ENCODE results near the gene REEP2. TPM values are rescaled to one million over a fixed set of nuclear protein-coding genes. Genes with fewer than 3 reads are reported as not detected.

The REEP2 gene, protein sequence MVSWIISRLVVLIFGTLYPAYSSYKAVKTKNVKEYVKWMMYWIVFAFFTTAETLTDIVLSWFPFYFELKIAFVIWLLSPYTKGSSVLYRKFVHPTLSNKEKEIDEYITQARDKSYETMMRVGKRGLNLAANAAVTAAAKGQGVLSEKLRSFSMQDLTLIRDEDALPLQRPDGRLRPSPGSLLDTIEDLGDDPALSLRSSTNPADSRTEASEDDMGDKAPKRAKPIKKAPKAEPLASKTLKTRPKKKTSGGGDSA
- total RNA-seq (2022; extraction: Qiagen RNA extraction): 5.8 to 8.2 TPM (median 7.1 TPM) in 5 replicates

DNA sequence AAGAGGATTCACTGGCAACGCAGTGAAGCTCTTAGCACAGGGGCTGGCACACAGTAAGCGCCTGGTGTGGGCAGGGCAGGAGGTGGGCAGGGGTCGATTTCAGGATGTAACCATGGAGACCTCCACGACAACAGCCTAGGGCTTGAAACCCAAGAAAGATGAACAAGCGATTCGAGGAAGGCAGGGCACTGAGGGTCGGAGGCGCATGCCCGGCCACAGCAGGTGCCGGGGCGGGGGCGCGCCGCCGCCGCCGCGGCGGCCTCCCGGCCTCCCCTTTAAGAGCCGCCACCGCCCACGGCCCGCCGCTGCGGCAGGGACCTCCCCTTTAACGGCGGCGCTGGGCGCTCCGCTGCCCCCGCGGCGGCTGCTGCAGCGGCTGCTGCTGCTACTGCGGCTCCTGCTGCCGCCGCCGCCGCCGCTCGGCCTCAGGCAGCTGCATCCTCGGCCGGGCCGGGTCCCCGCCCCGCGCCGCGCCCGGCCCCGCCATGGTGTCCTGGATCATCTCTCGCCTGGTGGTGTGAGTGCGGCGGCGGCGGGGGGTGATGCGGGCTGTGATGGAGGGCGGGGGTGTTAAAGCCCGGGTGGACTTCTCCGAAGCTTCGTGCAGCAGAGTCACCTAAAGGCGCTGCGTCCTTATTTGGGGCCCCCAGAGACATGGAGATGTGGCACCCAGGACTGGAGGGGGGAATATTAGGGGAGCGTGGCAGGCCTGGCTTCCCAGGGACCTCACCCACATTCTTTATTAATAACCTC is at the start of gene REEP2:
Gene REEP2, plus strand, starts transcription at position 334 of the 753 bp plus-strand sequence. Its CDS starts 152 bp downstream, at position 486.

DNA sequence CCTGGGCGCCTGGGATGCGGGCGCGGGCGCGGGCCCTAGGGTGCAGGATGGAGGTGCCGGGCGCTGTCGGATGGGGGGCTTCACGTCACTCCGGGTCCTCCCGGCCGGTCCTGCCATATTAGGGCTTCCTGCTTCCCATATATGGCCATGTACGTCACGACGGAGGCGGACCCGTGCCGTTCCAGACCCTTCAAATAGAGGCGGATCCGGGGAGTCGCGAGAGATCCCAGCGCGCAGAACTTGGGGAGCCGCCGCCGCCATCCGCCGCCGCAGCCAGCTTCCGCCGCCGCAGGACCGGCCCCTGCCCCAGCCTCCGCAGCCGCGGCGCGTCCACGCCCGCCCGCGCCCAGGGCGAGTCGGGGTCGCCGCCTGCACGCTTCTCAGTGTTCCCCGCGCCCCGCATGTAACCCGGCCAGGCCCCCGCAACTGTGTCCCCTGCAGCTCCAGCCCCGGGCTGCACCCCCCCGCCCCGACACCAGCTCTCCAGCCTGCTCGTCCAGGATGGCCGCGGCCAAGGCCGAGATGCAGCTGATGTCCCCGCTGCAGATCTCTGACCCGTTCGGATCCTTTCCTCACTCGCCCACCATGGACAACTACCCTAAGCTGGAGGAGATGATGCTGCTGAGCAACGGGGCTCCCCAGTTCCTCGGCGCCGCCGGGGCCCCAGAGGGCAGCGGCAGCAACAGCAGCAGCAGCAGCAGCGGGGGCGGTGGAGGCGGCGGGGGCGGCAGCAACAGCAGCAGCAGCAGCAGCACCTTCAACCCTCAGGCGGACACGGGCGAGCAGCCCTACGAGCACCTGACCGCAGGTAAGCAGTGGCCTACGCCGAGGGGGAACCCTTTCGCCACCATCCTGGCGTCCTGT is 26.6 kb downstream of the REEP2 start, which contains the start of gene EGR1:
Gene EGR1, plus strand, starts transcription at position 219 of the 864 bp plus-strand sequence. Its CDS starts 283 bp downstream, at position 502.

Other genes starting within 250 kb of the REEP2 start
- 22.3 to 34.2 TPM (median 25.5 TPM) in 5 replicates for gene CDC23, start 225.7 kb upstream of the REEP2 start, total RNA-seq (2022; extraction: Qiagen RNA extraction)
- 0.06 to 0.14 TPM (median 0.10 TPM) in 4 of 5 replicates, not detected in the other for gene GFRA3, start 164.4 kb upstream of the REEP2 start, total RNA-seq (2022; extraction: Qiagen RNA extraction)
- 8.7 to 12.0 TPM (median 9.2 TPM) in 5 replicates for gene CDC25C, start 107.3 kb upstream of the REEP2 start, total RNA-seq (2022; extraction: Qiagen RNA extraction)
- 18.5 to 20.2 TPM (median 19.0 TPM) in 5 replicates for gene FAM53C, start 100.8 kb upstream of the REEP2 start, total RNA-seq (2022; extraction: Qiagen RNA extraction)
- gene KDM3B, start 86.4 kb upstream of the REEP2 start, total RNA-seq (2022; extraction: Qiagen RNA extraction): 35.8 to 47.6 TPM (median 38.7 TPM) in 5 replicates
- 7.7 to 12.4 TPM (median 11.2 TPM) in 5 replicates for gene EGR1, start 26.4 kb downstream of the REEP2 start, total RNA-seq (2022; extraction: Qiagen RNA extraction)
- 112 to 143 TPM (median 116 TPM) in 5 replicates for gene ETF1, start 104.2 kb downstream of the REEP2 start, total RNA-seq (2022; extraction: Qiagen RNA extraction)
- gene HSPA9, start 136.3 kb downstream of the REEP2 start, total RNA-seq (2022; extraction: Qiagen RNA extraction): 292 to 364 TPM (median 309 TPM) in 5 replicates